ENCODE data around the gene CLDN15.
"Not testable (repeated sequence)": the region's sequence is repeated elsewhere in the genome, so short reads cannot be mapped to it uniquely, and the experiment has no call there.

Gene CLDN15

DNA sequence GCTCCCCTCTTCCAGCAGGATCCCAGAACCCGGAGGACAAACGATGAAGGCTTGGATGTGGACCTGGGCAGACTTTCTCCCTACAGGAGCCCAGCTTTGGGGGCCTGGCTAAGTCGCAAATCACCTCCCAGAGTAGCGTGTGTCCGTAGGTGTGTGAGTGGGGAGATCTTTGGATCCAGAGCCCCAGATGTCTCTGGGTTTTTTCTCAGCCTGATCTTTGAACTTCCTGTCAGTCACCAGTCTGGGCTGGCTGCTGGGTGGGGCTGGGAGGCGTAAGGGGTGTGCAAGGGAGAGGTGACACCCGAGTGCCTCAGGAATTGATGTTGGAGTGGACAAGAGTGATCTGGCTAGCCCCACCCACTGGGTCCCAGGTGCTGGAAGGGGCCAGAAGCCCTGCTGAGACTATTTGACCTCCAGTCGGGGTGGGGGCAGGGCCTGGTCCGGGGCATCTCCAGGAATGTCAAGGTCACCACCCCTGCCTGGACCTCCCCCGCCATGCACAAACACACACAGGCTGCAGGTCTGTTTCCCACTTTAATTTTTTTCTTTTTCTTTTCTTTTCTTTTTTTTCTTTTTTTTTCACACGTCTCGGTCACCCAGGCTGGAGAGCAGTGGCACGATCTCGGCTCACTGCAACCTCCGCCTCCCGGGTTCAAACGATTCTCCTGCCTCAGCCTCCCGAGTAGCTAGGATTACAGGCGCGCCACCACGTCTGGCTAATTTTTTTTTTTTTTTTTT lies 36.6 kb downstream of the CLDN15 start, which contains the start of gene MOGAT3:
Gene MOGAT3 (minus strand): TSS at position 175 of the 738 bp plus-strand sequence. CDS start 182 bp downstream, outside the sequence.
- TF ChIP-seq, protein P1, sequence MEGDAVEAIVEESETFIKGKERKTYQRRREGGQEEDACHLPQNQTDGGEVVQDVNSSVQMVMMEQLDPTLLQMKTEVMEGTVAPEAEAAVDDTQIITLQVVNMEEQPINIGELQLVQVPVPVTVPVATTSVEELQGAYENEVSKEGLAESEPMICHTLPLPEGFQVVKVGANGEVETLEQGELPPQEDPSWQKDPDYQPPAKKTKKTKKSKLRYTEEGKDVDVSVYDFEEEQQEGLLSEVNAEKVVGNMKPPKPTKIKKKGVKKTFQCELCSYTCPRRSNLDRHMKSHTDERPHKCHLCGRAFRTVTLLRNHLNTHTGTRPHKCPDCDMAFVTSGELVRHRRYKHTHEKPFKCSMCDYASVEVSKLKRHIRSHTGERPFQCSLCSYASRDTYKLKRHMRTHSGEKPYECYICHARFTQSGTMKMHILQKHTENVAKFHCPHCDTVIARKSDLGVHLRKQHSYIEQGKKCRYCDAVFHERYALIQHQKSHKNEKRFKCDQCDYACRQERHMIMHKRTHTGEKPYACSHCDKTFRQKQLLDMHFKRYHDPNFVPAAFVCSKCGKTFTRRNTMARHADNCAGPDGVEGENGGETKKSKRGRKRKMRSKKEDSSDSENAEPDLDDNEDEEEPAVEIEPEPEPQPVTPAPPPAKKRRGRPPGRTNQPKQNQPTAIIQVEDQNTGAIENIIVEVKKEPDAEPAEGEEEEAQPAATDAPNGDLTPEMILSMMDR (IDR thresholded peaks at IDR 0.05), result no peak
- H3K27ac ChIP-seq, result no peak within 1 kb of the TSS
- DNase-seq (ENCODE audit: low spot score), result no peak
- peak within 1 kb of the TSS; percentile 57 for H3K4me3 ChIP-seq

DNA sequence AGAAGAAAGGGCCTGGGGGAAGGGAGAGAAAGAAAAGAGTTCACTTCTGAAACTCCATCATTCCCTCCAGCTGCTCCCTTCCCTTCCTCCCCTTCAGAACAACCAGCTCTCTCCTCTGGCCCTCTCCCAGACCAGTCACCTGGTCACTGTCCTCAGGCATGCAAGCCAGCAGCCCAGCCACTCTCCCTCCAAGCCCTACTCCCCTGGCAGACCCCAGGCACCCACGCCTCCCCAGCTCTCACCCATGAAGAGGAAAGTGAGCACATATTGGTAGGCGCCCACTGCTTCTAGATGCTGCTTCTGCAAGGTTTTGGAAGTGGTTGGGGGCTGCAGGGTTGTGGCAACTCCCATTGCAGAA lies 37.1 kb downstream of the CLDN15 start:
- no peak overlapping the region for H3K4me3 ChIP-seq
- TF ChIP-seq, protein P1 (IDR thresholded peaks at IDR 0.05), result no peak
- no peak for DNase-seq (ENCODE audit: low spot score)

DNA sequence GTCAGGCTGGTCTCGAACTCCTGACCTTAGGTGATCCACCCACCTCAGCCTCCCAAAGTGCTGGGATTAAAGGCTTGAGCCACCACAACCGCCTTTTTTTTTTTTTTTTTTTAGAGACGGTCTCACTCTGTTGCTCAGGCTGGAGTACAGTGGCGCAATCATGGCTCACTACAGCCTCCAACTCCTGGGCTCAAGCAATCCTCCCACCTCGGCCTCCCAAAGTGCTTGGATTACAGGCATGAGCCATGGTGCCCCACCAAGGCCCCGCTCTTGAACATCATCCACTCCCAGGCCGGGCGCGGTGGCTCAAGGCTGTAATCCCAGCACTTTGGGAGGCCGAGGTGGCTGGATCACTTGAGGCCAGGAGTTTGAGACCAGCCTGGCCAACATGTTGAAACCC lies 38.1 kb downstream of the CLDN15 start:
- DNase-seq (ENCODE audit: low spot score); H3K4me3 ChIP-seq; H3K27ac ChIP-seq: not testable (repeated sequence)

More for the DNA sequence above, 37.1 kb downstream of the CLDN15 start:
- H3K27ac ChIP-seq, result no peak overlapping the region

DNA sequence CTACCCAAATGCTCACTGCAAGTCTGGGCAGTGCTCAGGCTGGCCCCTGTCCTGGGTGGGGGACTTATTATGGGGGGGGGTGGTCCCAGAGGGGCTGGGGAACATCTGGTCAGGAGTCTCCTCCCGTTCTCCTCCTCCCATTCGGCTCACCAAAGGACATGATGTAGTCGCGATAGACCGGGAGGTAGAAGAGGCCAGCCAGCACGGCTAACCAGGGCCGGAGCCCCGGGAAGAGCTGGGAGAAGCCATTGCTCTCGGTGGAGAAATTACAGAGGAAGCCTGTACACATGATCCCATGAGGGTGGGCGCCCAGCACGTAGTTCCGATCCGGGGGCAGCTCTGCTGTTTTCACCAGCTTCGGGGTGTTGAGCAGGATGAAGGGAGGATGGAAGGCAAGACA lies 39.1 kb downstream of the CLDN15 start:
- no peak overlapping the region for H3K27ac ChIP-seq
- TF ChIP-seq, protein P1 (IDR thresholded peaks at IDR 0.05), result no peak
- no peak for DNase-seq (ENCODE audit: low spot score)
- H3K4me3 ChIP-seq, result no peak overlapping the region

DNA sequence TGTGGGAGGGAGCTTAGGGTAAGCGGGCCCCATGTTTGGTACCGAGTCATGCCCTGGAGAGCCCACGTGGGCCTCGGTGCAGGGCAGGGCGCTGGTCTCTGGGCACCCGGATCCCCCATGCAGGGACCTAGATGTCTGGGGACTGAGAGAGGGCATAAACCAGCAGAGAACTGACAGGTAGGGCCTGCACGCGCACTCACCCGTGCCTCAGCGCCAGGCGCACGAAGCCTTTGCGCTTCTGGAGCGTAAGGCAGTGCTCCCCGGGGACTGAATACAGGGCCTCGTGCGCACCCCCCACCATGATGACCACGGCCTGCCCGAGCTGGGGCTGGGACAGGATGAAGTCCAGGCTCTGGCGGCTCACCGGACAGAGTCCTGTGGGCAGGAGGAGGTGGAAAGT lies 39.6 kb downstream of the CLDN15 start:
- Histone ChIP-seq H3K27ac (no peak overlapping the region), H3K4me3 (no peak overlapping the region)
- no peak for DNase-seq (ENCODE audit: low spot score)
- TF ChIP-seq, protein P1 (IDR thresholded peaks at IDR 0.05), result no peak

DNA sequence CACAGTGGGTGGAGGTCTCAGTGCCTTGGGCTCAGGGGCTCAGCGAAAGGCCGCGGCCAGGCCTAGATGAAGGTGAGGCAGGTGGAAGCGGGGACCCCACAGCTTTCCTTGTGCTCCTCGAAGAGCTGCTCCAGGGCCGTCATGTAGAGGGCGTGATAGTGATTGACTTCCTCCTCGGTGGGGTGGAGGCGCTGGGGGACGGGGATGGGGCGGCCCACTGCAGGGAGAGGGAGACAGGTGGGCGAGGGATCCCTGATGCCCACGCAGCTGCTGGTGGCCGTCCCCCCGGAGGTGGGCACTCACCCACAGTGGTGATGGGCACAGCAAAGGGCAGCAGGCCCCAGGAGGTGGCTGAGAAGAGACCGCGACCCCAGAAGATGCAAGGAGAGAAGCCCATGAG lies 41.7 kb downstream of the CLDN15 start:
- no peak overlapping the region for H3K27ac ChIP-seq
- DNase-seq (ENCODE audit: low spot score), result no peak
- TF ChIP-seq, protein P1 (IDR thresholded peaks at IDR 0.05), result no peak
- no peak overlapping the region for H3K4me3 ChIP-seq

DNA sequence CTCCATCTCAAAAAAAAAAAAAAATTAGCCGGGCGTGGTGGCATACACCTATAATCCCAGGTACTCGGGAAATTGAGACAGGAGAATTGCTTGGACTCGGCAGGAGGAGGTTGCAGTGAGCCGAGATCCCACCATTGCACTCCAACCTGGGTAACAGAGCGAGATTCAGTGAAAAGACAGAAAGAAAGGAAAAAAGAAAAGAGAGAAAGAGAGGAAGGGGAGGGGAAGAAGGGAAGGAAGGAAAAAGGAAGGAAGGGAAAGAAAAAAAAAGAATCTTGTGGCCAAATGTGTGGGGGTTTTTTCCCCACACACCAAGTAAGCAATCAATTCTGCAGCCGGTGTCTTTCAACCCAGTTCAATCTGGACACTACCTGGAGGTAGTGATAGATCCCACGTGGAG lies 48.5 kb downstream of the CLDN15 start:
- TF ChIP-seq, protein P1 (IDR thresholded peaks at IDR 0.05), result no peak
- Histone ChIP-seq H3K4me3 (no peak overlapping the region), H3K27ac (no peak overlapping the region)
- no peak for DNase-seq (ENCODE audit: low spot score)
